ENCODE data around the gene GPR42. TPM values are rescaled to one million over a fixed set of nuclear protein-coding genes. Genes with fewer than 3 reads are reported as not detected.

The GPR42 gene
- total and polyA plus RNA-seq, 10 of the 15 experiments (the other 5 are each of a cell fraction or from before 2014, with no cell fraction given) = 0.13 TPM; not detected in 9

GRCh38 chr19:35322014-35322413 lies 48.9 kb upstream of the GPR42 start (continued):
- TF ChIP-seq ZZZ3 (IDR thresholded peaks at IDR 0.05; ENCODE audit: control insufficient read depth, insufficient read length, low read depth) = no peak
- TF ChIP-seq SUZ12 (IDR thresholded peaks at IDR 0.05; ENCODE audit: unreplicated experiment) = no peak
- TF ChIP-seq POLR2AphosphoS5 (IDR thresholded peaks at IDR 0.05; ENCODE audit: low read length) = no peak
- TF ChIP-seq RCOR1 (conservative IDR thresholded peaks at IDR 0.05; ENCODE audit: low read depth, low read length) = no peak
- TF ChIP-seq SREBF1 (IDR thresholded peaks at IDR 0.05; ENCODE audit: low read length) = no peak
- TF ChIP-seq HCFC1 (IDR thresholded peaks at IDR 0.05; ENCODE audit: low read length) = no peak
- TF ChIP-seq EGR1 (IDR thresholded peaks at IDR 0.05; ENCODE audit: borderline replicate concordance in 1 of 2, low read depth in 2 of 2, low read length in 2 of 2) = no peak

GRCh38 chr19:35327642-35328041 lies 43.2 kb upstream of the GPR42 start:
- Histone ChIP-seq H3K36me3 (ENCODE audit: control insufficient read depth in 2 of 2, insufficient read depth in 2 of 2, low read length in 1 of 2) (no peaks in the 10 kb centered on the region), H3K4me1 (ENCODE audit: control insufficient read depth, insufficient read depth, low read length) (peaks cover 23% of the 10 kb centered on the region), H2AFZ (ENCODE audit: control insufficient read depth, low read depth, low read length) (no peak overlapping the region), H3K9me3 (replicated peaks; ENCODE audit: control insufficient read depth, insufficient read depth, low read length) (no peaks in the 10 kb centered on the region), H3K4me3 (no peak overlapping the region), H3K79me2 (ENCODE audit: control insufficient read depth, insufficient read depth, low read length) (peaks cover 35% of the 10 kb centered on the region), H3K9ac (ENCODE audit: control insufficient read depth, insufficient read depth, low read length) (no peak overlapping the region), H3K27me3 (replicated peaks in 1 of 2; ENCODE audit: control insufficient read depth in 2 of 2, insufficient read depth in 2 of 2, low read length in 1 of 2) (no peaks in the 10 kb centered on the region), H3K4me2 (ENCODE audit: control insufficient read depth, insufficient read depth) (no peak overlapping the region), H3K27ac (ENCODE audit: control insufficient read depth, insufficient read depth) (no peak overlapping the region), H4K20me1 (ENCODE audit: control insufficient read depth, insufficient read depth) (no peaks in the 10 kb centered on the region)
- POLR2A ChIA-PET = interaction anchor here (0.7 to 1.6 kb wide), 12 partner anchors 11 to 339 kb away, joined by 3 to 7 read pairs (median 4); partner anchors contain the start of gene FFAR1
- TF ChIP-seq CTCF (IDR thresholded peaks at IDR 0.05 in 2 of 3, conservative IDR thresholded peaks at IDR 0.05 in 1 of 3; ENCODE audit: control insufficient read depth in 2 of 3, extremely low read depth in 1 of 3, insufficient read depth in 1 of 3, low read depth in 3 of 3, low read length in 3 of 3) (peak in 2 of 3 experiments; percentile 37 to 57; a peak in 4 of 6 replicates), HDAC2 (IDR thresholded peaks at IDR 0.05) (no peak)
- ATAC-seq (no peak), DNase-seq (ENCODE audit: low read depth, low spot score) (no peak), FAIRE-seq (no peak)
- RAD21 ChIA-PET (ENCODE audit: unreplicated experiment) = interaction anchor here (1.2 to 9.4 kb wide), 3 partner anchors 20 to 47 kb away, joined by 4 to 127 read pairs (median 7); partner anchors contain the start of gene FFAR1
- no TSS peak for BruUV-seq (replicated peaks)
- in situ Hi-C loops (cut with MboI) = no loop called here
- intact Hi-C loops (cut with micrococcal nuclease; ENCODE audit: unreplicated experiment) = no loop called here
- CTCF ChIA-PET = interaction anchor here (0.6 to 6.5 kb wide), 10 partner anchors 8 to 168 kb away, joined by 3 to 35 read pairs (median 4); partner anchors contain the start of gene FFAR1
- SMC1A ChIA-PET (ENCODE audit: uncharacterized antibody, unreplicated experiment) = interaction anchor here (1.0 to 9.8 kb wide), 3 partner anchors 8 to 179 kb away, joined by 3 to 152 read pairs (median 10); partner anchors contain the start of gene FFAR1
- 94% methylated on average over 4 of the region's 4 CpGs for WGBS (ENCODE audit: insufficient coverage, insufficient replicate concordance, low lambda C conversion rate, missing lambda C conversion rate)

All from GM12878 (cell line).